Ishikawa (cell line): ENCODE data around the gene FCRL5.

ENCODE experiments used
- CEBPB ChIP-seq: IDR thresholded peaks from 2 replicates; pipeline ENCODE4 v1.6.1; 2012
- CREB1 ChIP-seq: IDR thresholded peaks from 2 replicates; pipeline ENCODE4 v1.6.1; 2012; ENCODE audit warnings: low read depth
- EGR1 ChIP-seq: IDR thresholded peaks from 2 replicates; pipeline ENCODE4 v1.6.1; 2012
- EP300 ChIP-seq: IDR thresholded peaks from 2 replicates; pipeline ENCODE4 v1.6.1; 2012; ENCODE audit warnings: borderline replicate concordance
- FOXM1 ChIP-seq: IDR thresholded peaks from 2 replicates; pipeline ENCODE4 v1.6.1; 2012; ENCODE audit warnings: low read depth, borderline replicate concordance
- NFIC ChIP-seq: IDR thresholded peaks from 2 replicates; pipeline ENCODE4 v1.6.1; 2012
- RAD21 ChIP-seq: IDR thresholded peaks from 2 replicates; pipeline ENCODE4 v1.6.1; 2012; ENCODE audit warnings: low read depth
- TAF1 ChIP-seq: IDR thresholded peaks from 2 replicates; pipeline ENCODE4 v1.6.1; 2012; ENCODE audit warnings: low read depth, mild to moderate bottlenecking
- TCF12 ChIP-seq: IDR thresholded peaks from 2 replicates; pipeline ENCODE4 v1.6.1; 2012; ENCODE audit warnings: low read depth
- TEAD4 ChIP-seq: IDR thresholded peaks from 2 replicates; pipeline ENCODE4 v1.6.1; 2012
- YY1 ChIP-seq: IDR thresholded peaks from 2 replicates; pipeline ENCODE4 v1.6.1; 2012; ENCODE audit warnings: low read depth
- ZBTB7A ChIP-seq: IDR thresholded peaks from 2 replicates; pipeline ENCODE4 v1.6.1; 2012; ENCODE audit warnings: low read depth
- TF ChIP-seq, protein P1 (sequence below): IDR thresholded peaks from 2 replicates; pipeline ENCODE4 v1.6.1; 2012
- TF ChIP-seq, protein P2 (sequence below): IDR thresholded peaks from 2 replicates; pipeline ENCODE4 v1.6.1; 2012
- TF ChIP-seq, protein P3 (sequence below): IDR thresholded peaks from 2 replicates; pipeline ENCODE4 v1.6.1; 2012; ENCODE audit warnings: low read depth, mild to moderate bottlenecking

Gene FCRL5

DNA sequence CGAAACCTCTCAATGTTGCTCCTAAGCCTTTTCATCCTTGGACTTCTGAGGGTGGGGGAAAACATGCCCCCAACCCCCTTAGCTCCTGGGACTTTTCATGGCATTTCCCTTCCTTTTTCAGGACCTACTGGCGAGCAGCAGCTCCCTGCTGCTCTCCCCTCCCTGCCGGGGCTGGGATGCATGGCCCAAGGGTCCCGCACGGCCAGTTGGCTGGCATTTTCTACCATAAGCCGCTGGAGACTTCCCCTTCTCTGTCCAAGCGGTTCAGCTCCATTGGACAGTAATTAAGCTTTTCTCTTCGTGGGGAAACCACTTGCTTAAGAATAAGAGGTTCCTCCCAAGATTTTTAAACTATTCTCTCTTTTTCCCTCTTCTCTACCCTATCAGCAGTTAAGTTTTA lies 52.8 kb downstream of the FCRL5 start:
- TF ChIP-seq, protein P1, sequence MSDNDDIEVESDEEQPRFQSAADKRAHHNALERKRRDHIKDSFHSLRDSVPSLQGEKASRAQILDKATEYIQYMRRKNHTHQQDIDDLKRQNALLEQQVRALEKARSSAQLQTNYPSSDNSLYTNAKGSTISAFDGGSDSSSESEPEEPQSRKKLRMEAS, result no peak

DNA sequence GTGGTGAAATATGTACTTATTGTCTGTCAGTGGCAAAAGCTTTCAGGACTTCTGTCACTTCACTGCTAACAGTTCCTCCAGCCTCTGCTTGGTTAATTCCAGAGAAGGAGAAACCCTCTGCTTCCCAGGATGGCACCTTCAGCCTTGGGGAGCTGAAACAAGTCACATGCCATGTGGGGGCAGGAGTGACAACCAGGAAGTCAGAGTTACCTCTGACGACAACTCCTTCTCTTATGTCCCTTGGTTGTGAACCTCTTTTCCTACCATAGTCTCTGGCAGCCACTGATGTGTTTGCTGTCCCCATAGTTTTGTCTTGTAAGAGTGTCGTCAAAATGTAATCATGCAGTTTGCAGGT lies 53.6 kb downstream of the FCRL5 start:
- TF ChIP-seq, protein P1, result no peak
- TF ChIP-seq EP300 (no peak), TAF1 (no peak), CREB1 (no peak), FOXM1 (no peak), ZBTB7A (no peak), TCF12 (no peak), TEAD4 (no peak), EGR1 (no peak), RAD21 (no peak), YY1 (no peak), CEBPB (no peak), NFIC (no peak)
- TF ChIP-seq, protein P2, sequence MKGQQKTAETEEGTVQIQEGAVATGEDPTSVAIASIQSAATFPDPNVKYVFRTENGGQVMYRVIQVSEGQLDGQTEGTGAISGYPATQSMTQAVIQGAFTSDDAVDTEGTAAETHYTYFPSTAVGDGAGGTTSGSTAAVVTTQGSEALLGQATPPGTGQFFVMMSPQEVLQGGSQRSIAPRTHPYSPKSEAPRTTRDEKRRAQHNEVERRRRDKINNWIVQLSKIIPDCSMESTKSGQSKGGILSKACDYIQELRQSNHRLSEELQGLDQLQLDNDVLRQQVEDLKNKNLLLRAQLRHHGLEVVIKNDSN, result no peak
- TF ChIP-seq, protein P3, sequence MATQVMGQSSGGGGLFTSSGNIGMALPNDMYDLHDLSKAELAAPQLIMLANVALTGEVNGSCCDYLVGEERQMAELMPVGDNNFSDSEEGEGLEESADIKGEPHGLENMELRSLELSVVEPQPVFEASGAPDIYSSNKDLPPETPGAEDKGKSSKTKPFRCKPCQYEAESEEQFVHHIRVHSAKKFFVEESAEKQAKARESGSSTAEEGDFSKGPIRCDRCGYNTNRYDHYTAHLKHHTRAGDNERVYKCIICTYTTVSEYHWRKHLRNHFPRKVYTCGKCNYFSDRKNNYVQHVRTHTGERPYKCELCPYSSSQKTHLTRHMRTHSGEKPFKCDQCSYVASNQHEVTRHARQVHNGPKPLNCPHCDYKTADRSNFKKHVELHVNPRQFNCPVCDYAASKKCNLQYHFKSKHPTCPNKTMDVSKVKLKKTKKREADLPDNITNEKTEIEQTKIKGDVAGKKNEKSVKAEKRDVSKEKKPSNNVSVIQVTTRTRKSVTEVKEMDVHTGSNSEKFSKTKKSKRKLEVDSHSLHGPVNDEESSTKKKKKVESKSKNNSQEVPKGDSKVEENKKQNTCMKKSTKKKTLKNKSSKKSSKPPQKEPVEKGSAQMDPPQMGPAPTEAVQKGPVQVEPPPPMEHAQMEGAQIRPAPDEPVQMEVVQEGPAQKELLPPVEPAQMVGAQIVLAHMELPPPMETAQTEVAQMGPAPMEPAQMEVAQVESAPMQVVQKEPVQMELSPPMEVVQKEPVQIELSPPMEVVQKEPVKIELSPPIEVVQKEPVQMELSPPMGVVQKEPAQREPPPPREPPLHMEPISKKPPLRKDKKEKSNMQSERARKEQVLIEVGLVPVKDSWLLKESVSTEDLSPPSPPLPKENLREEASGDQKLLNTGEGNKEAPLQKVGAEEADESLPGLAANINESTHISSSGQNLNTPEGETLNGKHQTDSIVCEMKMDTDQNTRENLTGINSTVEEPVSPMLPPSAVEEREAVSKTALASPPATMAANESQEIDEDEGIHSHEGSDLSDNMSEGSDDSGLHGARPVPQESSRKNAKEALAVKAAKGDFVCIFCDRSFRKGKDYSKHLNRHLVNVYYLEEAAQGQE, result no peak

DNA sequence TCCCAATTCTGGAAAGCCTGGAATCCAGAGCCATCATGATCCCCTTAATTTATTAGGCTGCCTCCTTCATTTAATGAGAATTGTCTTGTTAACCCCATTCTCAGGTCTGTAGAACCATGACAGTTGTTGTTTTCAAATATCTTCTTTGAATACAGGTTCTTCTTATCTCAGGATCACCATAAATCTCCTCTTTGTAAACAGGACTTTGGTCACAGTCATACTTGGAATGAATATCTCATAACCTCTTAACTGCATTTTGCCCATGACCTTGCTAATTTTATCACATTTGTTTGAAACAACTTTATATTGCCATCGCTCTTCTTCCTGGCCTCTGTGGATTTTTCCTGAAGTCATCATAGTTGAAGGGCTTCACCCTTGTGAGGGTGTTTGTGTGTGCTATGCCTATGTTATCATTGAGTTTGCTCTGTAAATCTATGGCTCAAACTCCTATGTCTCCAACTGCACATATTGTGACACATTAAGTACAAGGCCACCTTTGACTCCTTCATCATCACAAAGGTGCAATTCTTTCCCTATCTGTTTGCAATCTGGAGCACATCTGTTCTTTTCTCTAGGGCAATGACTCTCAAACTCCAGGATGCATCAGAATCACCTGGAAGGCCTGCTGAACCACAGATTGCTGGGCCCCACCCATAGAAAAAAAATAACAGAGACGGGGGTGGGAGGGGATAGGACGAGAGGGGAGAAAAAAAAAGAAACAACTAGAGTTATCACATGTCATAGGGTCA lies 54.2 kb downstream of the FCRL5 start:
- TF ChIP-seq RAD21 (no peak), CREB1 (no peak), FOXM1 (no peak), YY1 (no peak), TCF12 (no peak), EP300 (no peak), TAF1 (no peak), EGR1 (no peak), NFIC (no peak), ZBTB7A (no peak), TEAD4 (no peak)
- TF ChIP-seq, protein P2, result no peak
- TF ChIP-seq, protein P1, result no peak
- TF ChIP-seq, protein P3, result no peak

DNA sequence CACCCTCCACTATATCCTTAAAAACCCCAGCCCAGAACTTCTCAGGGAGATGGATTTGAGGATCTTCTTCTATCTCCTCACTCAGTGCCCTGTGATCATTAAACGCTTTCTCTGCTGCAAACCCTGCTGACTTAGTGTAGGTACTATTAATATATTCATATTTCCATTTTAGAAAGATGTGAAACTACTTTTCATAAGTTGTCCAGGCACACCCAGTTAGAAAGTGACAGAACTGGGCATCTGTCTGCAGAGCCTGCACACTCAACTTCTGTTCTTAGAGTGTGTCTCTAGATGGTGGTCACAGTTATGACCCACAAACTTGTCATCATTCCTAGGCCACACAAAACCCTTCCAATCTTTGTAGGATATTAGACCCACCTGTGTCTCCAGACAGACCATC lies 55.0 kb downstream of the FCRL5 start:
- TF ChIP-seq, protein P1, result no peak

DNA sequence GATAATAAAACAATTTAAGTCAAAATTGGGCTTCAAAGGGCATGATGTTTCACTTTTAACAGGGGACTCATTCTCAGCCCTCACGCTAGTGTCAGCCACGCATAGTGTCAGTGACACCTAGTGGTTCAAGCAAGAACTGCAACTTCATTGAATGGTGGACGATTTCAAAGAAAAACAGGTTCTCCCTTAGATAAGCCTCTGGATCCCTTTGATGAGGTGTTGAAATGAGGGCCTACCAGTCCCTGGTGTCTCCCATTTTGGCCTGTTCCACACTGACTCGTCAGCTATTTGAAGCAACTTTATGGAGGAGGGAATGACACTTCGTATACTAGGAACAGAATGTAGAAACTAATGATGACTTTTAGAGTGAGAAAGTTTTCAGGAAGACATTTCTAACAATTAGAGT lies 56.2 kb downstream of the FCRL5 start:
- TF ChIP-seq TAF1, result no peak
- TF ChIP-seq, protein P1, result no peak
- no peak for TF ChIP-seq EP300
- TF ChIP-seq RAD21, result peak; percentile 60
- TF ChIP-seq CEBPB, result no peak

DNA sequence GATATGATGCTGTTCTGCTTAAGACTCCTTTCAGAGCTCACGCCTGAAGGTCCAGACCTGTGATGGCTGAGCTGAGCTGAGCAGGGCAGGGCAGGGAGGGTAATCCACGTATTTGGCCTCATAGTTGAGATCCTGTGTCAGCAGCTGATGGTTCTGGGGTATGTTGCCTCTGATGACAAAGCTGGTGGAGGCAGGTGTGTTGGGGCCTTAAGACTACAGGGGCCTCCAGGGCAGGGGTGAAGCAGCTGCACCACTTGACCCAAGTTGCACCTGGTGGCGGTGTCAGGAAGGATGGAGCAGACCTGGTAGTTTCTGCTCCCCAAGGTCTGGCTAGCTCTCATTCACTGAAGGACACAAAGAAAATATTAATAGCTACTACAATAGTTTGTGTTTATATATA lies 57.0 kb downstream of the FCRL5 start:
- TF ChIP-seq TAF1 (no peak), EGR1 (no peak), CEBPB (no peak), FOXM1 (no peak), NFIC (no peak), TCF12 (no peak), EP300 (no peak), ZBTB7A (no peak), YY1 (no peak), RAD21 (no peak), CREB1 (no peak), TEAD4 (no peak)
- TF ChIP-seq, protein P1, result no peak
- TF ChIP-seq, protein P2, result no peak
